ENCODE results near the gene MRPL36. TPM values are rescaled to one million over a fixed set of nuclear protein-coding genes. Genes with fewer than 3 reads are reported as not detected.
A peak's percentile ranks its signal among the peaks of the same experiment; 100 is the strongest.

Gene MRPL36
- total RNA-seq, 2 donors from 2014 or later: 26.6 to 33.7 TPM

GRCh38 chr5:1760656-1761452 lies 38.8 kb downstream of the MRPL36 start:
- intact Hi-C loops (cut with DNase I, micrococcal nuclease): no loop called here
- ATAC-seq: no peak
- peak in 1 of 2 donors; percentile 18 for DNase-seq

- intact Hi-C loops (cut with DNase I, micrococcal nuclease): no loop called here
- no peak for DNase-seq
- no peak for ATAC-seq
Observed at GRCh38 chr5:1760231-1760630, 39.4 kb downstream of the MRPL36 start.

- peak in 1 of 2 donors; percentile 7 for DNase-seq
- ATAC-seq: no peak
- intact Hi-C loops (cut with DNase I, micrococcal nuclease): no loop called here
Observed at GRCh38 chr5:1759378-1759970, 40.2 kb downstream of the MRPL36 start.

- DNase-seq (no peak), ATAC-seq (no peak)
- intact Hi-C loops (cut with DNase I, micrococcal nuclease): no loop called here
Observed at GRCh38 chr5:1758574-1758973, 41.1 kb downstream of the MRPL36 start.

GRCh38 chr5:1757511-1757910 lies 42.1 kb downstream of the MRPL36 start:
- peak in 1 of 2 donors; percentile 11 for DNase-seq
- no peak for ATAC-seq
- intact Hi-C loops (cut with DNase I, micrococcal nuclease): no loop called here

GRCh38 chr5:1756481-1756880 lies 43.2 kb downstream of the MRPL36 start:
- ATAC-seq (no peak), DNase-seq (no peak)
- intact Hi-C loops (cut with DNase I, micrococcal nuclease): no loop called here

- intact Hi-C loops (cut with DNase I, micrococcal nuclease): no loop called here
- ATAC-seq: no peak
- peak in 1 of 2 donors; percentile 12 for DNase-seq
Observed at GRCh38 chr5:1755321-1755949, 44.2 kb downstream of the MRPL36 start.

GRCh38 chr5:1754531-1755220 lies 45.0 kb downstream of the MRPL36 start:
- DNase-seq: peak in 1 of 2 donors; percentile 1
- intact Hi-C loops (cut with DNase I, micrococcal nuclease): no loop called here
- ATAC-seq: no peak

- DNase-seq: no peak
- intact Hi-C loops (cut with DNase I, micrococcal nuclease): no loop called here
- ATAC-seq: no peak
Observed at GRCh38 chr5:1753490-1753889, 46.1 kb downstream of the MRPL36 start.

- DNase-seq: no peak
- ATAC-seq: no peak
- intact Hi-C loops (cut with DNase I, micrococcal nuclease): no loop called here
Observed at GRCh38 chr5:1752881-1753280, 46.8 kb downstream of the MRPL36 start.

- ATAC-seq (no peak), DNase-seq (no peak)
- intact Hi-C loops (cut with DNase I, micrococcal nuclease): no loop called here
Observed at GRCh38 chr5:1751864-1752822, 47.5 kb downstream of the MRPL36 start.

- no peak for ATAC-seq
- DNase-seq: peak in 1 of 2 donors; percentile 17
- intact Hi-C loops (cut with DNase I, micrococcal nuclease): no loop called here
Observed at GRCh38 chr5:1751026-1751863, 48.4 kb downstream of the MRPL36 start.

GRCh38 chr5:1750469-1750868 lies 49.2 kb downstream of the MRPL36 start:
- intact Hi-C loops (cut with DNase I, micrococcal nuclease): no loop called here
- DNase-seq: peak in 1 of 2 donors; percentile 4
- ATAC-seq: no peak

GRCh38 chr5:1749346-1750124 lies 50.1 kb downstream of the MRPL36 start:
- DNase-seq: peak in 1 of 2 donors; percentile 19
- intact Hi-C loops (cut with DNase I, micrococcal nuclease): no loop called here
- ATAC-seq: no peak

GRCh38 chr5:1748845-1749244 lies 50.8 kb downstream of the MRPL36 start:
- DNase-seq (peak in 1 of 2 donors; percentile 7), ATAC-seq (no peak)
- intact Hi-C loops (cut with DNase I, micrococcal nuclease): no loop called here

Measured in left colon (tissue), 2 donors.